Activated T-cell treated with anti-CD3 and anti-CD28 coated beads, Interleukin-2, amount 50 U/mL, for 24 hours (primary cell): Measurements from ENCODE around the gene XRCC3.

Experiments
- DNase-seq: peaks from one replicate; pipeline ENCODE4 v3.0.0-alpha.2; 2020
- H3K27ac Mint-ChIP-seq: 2 replicates; pipeline ENCODE4 v1.8.0; 2020; ENCODE audit warnings: mild to moderate bottlenecking, mixed read lengths
- H3K27me3 Mint-ChIP-seq: 2 replicates; pipeline ENCODE4 v1.8.0; 2020; ENCODE audit warnings: mixed read lengths
- H3K36me3 Mint-ChIP-seq: 2 replicates; pipeline ENCODE4 v1.8.0; 2020; ENCODE audit warnings: low read depth, mixed read lengths
- H3K4me1 Mint-ChIP-seq: 2 replicates; pipeline ENCODE4 v1.8.0; 2020; ENCODE audit warnings: low read depth, mixed read lengths
- H3K4me3 Mint-ChIP-seq: 2 replicates; pipeline ENCODE4 v1.8.0; 2020; ENCODE audit warnings: mild to moderate bottlenecking, moderate library complexity, mixed read lengths
- H3K9me3 Mint-ChIP-seq: 2 replicates; pipeline ENCODE4 v1.8.0; 2020; ENCODE audit warnings: mixed read lengths

The XRCC3 gene

DNA sequence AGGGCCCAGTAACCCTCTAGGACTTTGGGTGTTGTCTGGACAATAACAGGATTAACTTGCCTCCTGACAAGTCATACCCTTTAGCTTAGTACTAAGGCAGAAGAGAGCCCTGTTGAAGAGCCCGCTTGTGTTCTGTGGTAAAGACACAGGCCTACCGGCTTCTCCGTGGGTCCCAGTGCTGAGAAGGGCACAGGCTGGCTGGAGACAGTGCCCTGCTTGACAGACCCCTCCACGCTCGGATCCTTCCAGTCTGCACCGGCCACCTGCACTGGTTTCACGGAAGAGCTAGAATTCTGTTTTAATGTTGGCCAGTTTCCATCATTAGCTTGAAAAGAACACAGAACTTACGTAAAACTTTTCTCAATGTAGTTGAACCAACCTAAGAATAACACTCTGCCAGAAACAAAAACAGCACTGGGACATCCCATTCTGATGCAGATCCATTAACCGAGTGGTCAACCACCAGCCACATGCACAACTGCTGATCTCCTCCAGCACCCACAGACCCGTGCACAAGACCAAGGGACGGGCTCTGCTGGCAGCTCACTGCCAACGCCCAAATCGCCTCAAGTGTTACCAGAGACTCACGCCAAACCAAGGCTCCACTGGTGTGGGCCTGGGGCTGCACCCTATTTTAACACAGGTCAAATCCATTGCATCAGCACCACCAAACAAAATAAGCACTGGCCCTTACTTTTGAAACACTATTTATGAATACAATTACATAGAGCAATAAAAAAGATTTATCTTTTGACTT lies 27.4 kb upstream of the XRCC3 start:
- peaks cover 50% of the 10 kb centered on the region for H3K36me3 Mint-ChIP-seq
- no peak overlapping the region for H3K4me3 Mint-ChIP-seq

DNA sequence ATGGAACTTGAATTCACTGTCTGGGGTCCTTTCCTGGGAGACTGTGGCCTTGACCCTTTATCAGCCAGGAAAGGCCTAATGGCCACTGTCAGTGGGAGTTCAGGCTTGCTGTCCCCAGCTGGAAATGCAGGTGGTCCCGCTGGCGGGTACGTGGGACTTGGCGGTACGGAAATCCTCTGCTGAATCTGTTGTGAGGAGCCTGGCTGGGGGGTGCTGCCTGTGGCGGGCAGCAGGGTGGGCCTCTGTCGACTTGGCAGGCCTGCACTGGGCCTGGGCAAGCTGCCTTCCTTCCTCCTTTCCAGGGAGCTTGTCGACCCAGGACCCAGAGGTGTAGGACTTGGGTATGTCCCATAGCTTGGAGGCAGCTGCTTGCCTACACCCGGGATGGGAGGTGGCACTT lies 26.6 kb upstream of the XRCC3 start:
- Mint-ChIP-seq H3K36me3 (peaks cover 56% of the 10 kb centered on the region), H3K4me3 (no peak overlapping the region), H3K4me1 (no peaks in the 10 kb centered on the region), H3K9me3 (no peaks in the 10 kb centered on the region), H3K27ac (no peak overlapping the region), H3K27me3 (no peaks in the 10 kb centered on the region)
- DNase-seq = no peak

More for the DNA sequence above, 27.4 kb upstream of the XRCC3 start:
- no peak for DNase-seq
- Mint-ChIP-seq H3K9me3 (no peaks in the 10 kb centered on the region), H3K27me3 (no peaks in the 10 kb centered on the region), H3K4me1 (no peaks in the 10 kb centered on the region), H3K27ac (peak overlapping the region; percentile 29)

GRCh38 chr14:103740991-103741689 lies 25.9 kb upstream of the XRCC3 start:
- H3K4me1 Mint-ChIP-seq = no peaks in the 10 kb centered on the region
- H3K9me3 Mint-ChIP-seq = no peaks in the 10 kb centered on the region
- no peak for DNase-seq
- H3K36me3 Mint-ChIP-seq = peaks cover 60% of the 10 kb centered on the region
- no peak overlapping the region for H3K27ac Mint-ChIP-seq
- H3K4me3 Mint-ChIP-seq = no peak overlapping the region
- H3K27me3 Mint-ChIP-seq = no peaks in the 10 kb centered on the region

GRCh38 chr14:103739793-103740501 lies 24.7 kb upstream of the XRCC3 start:
- Mint-ChIP-seq H3K9me3 (no peaks in the 10 kb centered on the region), H3K4me1 (no peaks in the 10 kb centered on the region), H3K27me3 (no peaks in the 10 kb centered on the region), H3K4me3 (no peak overlapping the region), H3K36me3 (peaks cover 62% of the 10 kb centered on the region), H3K27ac (no peak overlapping the region)
- no peak for DNase-seq

DNA sequence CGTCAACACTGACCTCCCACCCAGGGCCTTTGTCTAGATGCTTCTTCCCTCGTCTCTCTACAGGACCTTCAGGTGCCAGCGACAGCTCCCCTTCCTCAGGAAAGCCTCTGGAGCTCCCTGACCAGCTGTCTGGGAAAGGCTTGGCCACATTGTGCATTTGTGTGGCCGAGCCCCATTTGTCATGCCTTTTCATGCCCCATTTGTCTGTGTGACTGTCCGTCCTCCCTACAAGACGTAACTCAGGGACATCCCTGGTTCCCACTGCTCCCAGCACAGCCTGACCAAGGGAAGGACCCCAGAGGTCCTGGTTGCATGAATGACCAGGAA lies 24.2 kb upstream of the XRCC3 start:
- H3K4me1 Mint-ChIP-seq = no peaks in the 10 kb centered on the region
- no peak overlapping the region for H3K4me3 Mint-ChIP-seq
- no peak for DNase-seq
- H3K9me3 Mint-ChIP-seq = no peaks in the 10 kb centered on the region
- peaks cover 64% of the 10 kb centered on the region for H3K36me3 Mint-ChIP-seq
- H3K27ac Mint-ChIP-seq = peak overlapping the region; percentile 11
- H3K27me3 Mint-ChIP-seq = no peaks in the 10 kb centered on the region

GRCh38 chr14:103738701-103739451 lies 23.6 kb upstream of the XRCC3 start:
- H3K9me3 Mint-ChIP-seq = no peaks in the 10 kb centered on the region
- H3K4me1 Mint-ChIP-seq = no peaks in the 10 kb centered on the region
- H3K36me3 Mint-ChIP-seq = peaks cover 66% of the 10 kb centered on the region
- H3K27ac Mint-ChIP-seq = peak overlapping the region; percentile 11
- H3K4me3 Mint-ChIP-seq = no peak overlapping the region
- DNase-seq = no peak
- H3K27me3 Mint-ChIP-seq = no peaks in the 10 kb centered on the region

DNA sequence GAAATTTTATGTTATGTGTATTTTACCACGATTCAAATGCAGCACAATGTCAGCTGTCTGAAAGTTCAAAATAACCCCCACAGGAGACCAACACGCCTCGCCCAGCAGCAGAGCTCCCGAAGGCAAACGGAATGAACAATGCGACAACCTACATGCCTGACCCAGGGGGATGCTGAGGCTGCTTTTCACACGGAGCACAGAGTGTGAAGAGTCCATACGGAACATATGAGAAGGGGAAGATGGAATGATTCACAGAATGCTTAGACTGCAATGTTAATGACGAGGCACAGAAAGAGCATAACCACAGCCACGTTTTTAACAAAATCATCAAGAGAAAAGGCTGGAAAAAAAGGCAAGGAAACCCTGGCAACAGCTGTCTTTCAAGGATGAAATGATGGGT lies 22.9 kb upstream of the XRCC3 start:
- DNase-seq = no peak
- no peaks in the 10 kb centered on the region for H3K27me3 Mint-ChIP-seq
- H3K36me3 Mint-ChIP-seq = peaks cover 72% of the 10 kb centered on the region
- no peaks in the 10 kb centered on the region for H3K9me3 Mint-ChIP-seq
- no peak overlapping the region for H3K27ac Mint-ChIP-seq
- H3K4me1 Mint-ChIP-seq = no peaks in the 10 kb centered on the region
- no peak overlapping the region for H3K4me3 Mint-ChIP-seq

GRCh38 chr14:103737432-103738045 lies 22.3 kb upstream of the XRCC3 start:
- no peak overlapping the region for H3K4me3 Mint-ChIP-seq
- no peaks in the 10 kb centered on the region for H3K27me3 Mint-ChIP-seq
- H3K9me3 Mint-ChIP-seq = no peaks in the 10 kb centered on the region

GRCh38 chr14:103736546-103737431 lies 21.5 kb upstream of the XRCC3 start:
- no peaks in the 10 kb centered on the region for H3K9me3 Mint-ChIP-seq
- no peak overlapping the region for H3K4me3 Mint-ChIP-seq
- DNase-seq = no peak
- H3K36me3 Mint-ChIP-seq = peaks cover 76% of the 10 kb centered on the region
- no peaks in the 10 kb centered on the region for H3K4me1 Mint-ChIP-seq
- H3K27me3 Mint-ChIP-seq = no peaks in the 10 kb centered on the region
- H3K27ac Mint-ChIP-seq = no peak overlapping the region

More at GRCh38 chr14:103737432-103738045, 22.3 kb upstream of the XRCC3 start:
- Mint-ChIP-seq H3K27ac (no peak overlapping the region), H3K4me1 (no peaks in the 10 kb centered on the region), H3K36me3 (peaks cover 76% of the 10 kb centered on the region)
- no peak for DNase-seq

GRCh38 chr14:103735815-103736545 lies 20.7 kb upstream of the XRCC3 start:
- Mint-ChIP-seq H3K36me3 (peaks cover 69% of the 10 kb centered on the region), H3K9me3 (no peaks in the 10 kb centered on the region), H3K27ac (no peak overlapping the region), H3K27me3 (no peaks in the 10 kb centered on the region), H3K4me1 (no peaks in the 10 kb centered on the region), H3K4me3 (no peak overlapping the region)
- no peak for DNase-seq

GRCh38 chr14:103735439-103735814 lies 20.2 kb upstream of the XRCC3 start:
- Mint-ChIP-seq H3K9me3 (no peaks in the 10 kb centered on the region), H3K27ac (no peak overlapping the region), H3K4me1 (no peaks in the 10 kb centered on the region), H3K4me3 (no peak overlapping the region), H3K36me3 (peaks cover 66% of the 10 kb centered on the region), H3K27me3 (no peaks in the 10 kb centered on the region)
- no peak for DNase-seq

DNA sequence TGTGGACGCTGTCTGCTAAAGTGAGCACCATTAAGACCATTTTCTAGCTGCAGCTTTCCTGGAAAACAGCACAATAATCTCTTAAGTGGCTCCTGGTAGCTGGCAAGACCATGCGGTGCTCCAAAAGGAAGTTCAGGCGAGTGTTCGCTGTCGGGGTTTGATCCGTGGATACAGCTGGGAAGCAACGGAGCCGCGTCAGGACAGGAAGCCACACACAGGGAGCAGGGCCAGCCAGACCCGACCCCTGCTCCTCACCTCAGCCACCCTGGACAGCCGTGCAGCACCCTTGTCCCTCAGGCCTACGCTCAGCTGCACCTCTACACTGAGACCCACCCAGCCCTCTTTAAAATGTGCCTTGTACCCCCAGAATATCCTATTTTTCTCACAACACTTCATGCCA lies 19.8 kb upstream of the XRCC3 start:
- Mint-ChIP-seq H3K27me3 (no peaks in the 10 kb centered on the region), H3K4me1 (no peaks in the 10 kb centered on the region), H3K4me3 (no peak overlapping the region), H3K27ac (peak overlapping the region; percentile 26), H3K36me3 (peaks cover 65% of the 10 kb centered on the region), H3K9me3 (no peaks in the 10 kb centered on the region)
- DNase-seq = no peak
